ENCODE measurements around the gene CD40. TPM values are rescaled to one million over a fixed set of nuclear protein-coding genes. Genes with fewer than 3 reads are reported as not detected.

CD40 gene
- polyA plus RNA-seq, 2 of the 4 experiments (the other 2 are of a cell fraction): 4.9 to 5.2 TPM

- no peak for TF ChIP-seq MAX (IDR thresholded peaks at IDR 0.05)
Observed at GRCh38 chr20:46127396-46128010, 9.4 kb downstream of the CD40 start (continued).

- FAIRE-seq (no peak), DNase-seq (ENCODE audit: low read depth in 1 of 2, low spot score in 1 of 2) (peak; percentile 29 to 53), ATAC-seq (peak; percentile 41 to 72; a peak in 4 of 6 replicates)
- no peak overlapping the region for H3K4me3 ChIP-seq
- CTCF ChIA-PET: interaction anchor here (0.6 to 2.9 kb wide), 26 partner anchors 13 to 552 kb away, joined by 3 to 21 read pairs (median 3); no protein-coding TSS in a partner anchor
- POLR2A ChIA-PET: interaction anchor here (0.6 to 1.0 kb wide), 2 partner anchors 199 to 236 kb away, joined by 3 read pairs; no protein-coding TSS in a partner anchor
- TF ChIP-seq ZFP36 (IDR thresholded peaks at IDR 0.05; ENCODE audit: borderline replicate concordance, partially characterized antibody) (no peak), CBX2 (IDR thresholded peaks at IDR 0.05; ENCODE audit: borderline replicate concordance, low read depth) (no peak), CTCF (IDR thresholded peaks at IDR 0.05) (peak; percentile 49), HMGXB4 (CRISPR knock-in tag; IDR thresholded peaks at IDR 0.05; ENCODE audit: borderline replicate concordance) (no peak), ZSCAN20 (CRISPR knock-in tag; IDR thresholded peaks at IDR 0.05) (no peak), HEYL (CRISPR knock-in tag; IDR thresholded peaks at IDR 0.05) (no peak), EHF (CRISPR knock-in tag; IDR thresholded peaks at IDR 0.05) (no peak), SMC3 (IDR thresholded peaks at IDR 0.05) (peak; percentile 40; the same call in 2 of the 3 replicates), SREBF2 (IDR thresholded peaks at IDR 0.05) (no peak), RAD21 (conservative IDR thresholded peaks at IDR 0.05 in 1 of 2, IDR thresholded peaks at IDR 0.05 in 1 of 2) (peak; percentile 62 to 65)
- 19% methylated on average over 12 of the region's 16 CpGs for WGBS (ENCODE audit: missing lambda C conversion rate)
- H3K27ac ChIP-seq: no peak overlapping the region
- H3K4me1 ChIP-seq: no peaks in the 10 kb centered on the region
- no peaks in the 10 kb centered on the region for H3K9me3 ChIP-seq
- no peak overlapping the region for H3K4me2 ChIP-seq
Observed at GRCh38 chr20:46128310-46129151, 10.4 kb downstream of the CD40 start.

GRCh38 chr20:46129955-46130481, 11.9 kb downstream of the CD40 start:
- FAIRE-seq (no peak), ATAC-seq (no peak), DNase-seq (ENCODE audit: low read depth in 1 of 2, low spot score in 1 of 2) (no peak)
- H3K4me3 ChIP-seq: no peak overlapping the region
- H3K27ac ChIP-seq: no peak overlapping the region
- 9% methylated on average over 5 of the region's 5 CpGs for WGBS (ENCODE audit: missing lambda C conversion rate)
- no peaks in the 10 kb centered on the region for H3K9me3 ChIP-seq
- no peak overlapping the region for H3K4me2 ChIP-seq
- POLR2A ChIA-PET: no interaction called here
- TF ChIP-seq POLR2A (IDR thresholded peaks at IDR 0.05; ENCODE audit: low read length) (no peak), EP300 (IDR thresholded peaks at IDR 0.05) (no peak), MYC (IDR thresholded peaks at IDR 0.05; ENCODE audit: borderline replicate concordance, low read length) (no peak), KDM5A (IDR thresholded peaks at IDR 0.05) (no peak), CHD4 (IDR thresholded peaks at IDR 0.05; ENCODE audit: borderline replicate concordance) (no peak), FOXS1 (CRISPR knock-in tag; IDR thresholded peaks at IDR 0.05) (no peak), EHMT2 (IDR thresholded peaks at IDR 0.05; ENCODE audit: low read depth) (no peak)
- H3K4me1 ChIP-seq: no peaks in the 10 kb centered on the region
- CTCF ChIA-PET: interaction anchor here (0.9 to 3.8 kb wide), 13 partner anchors 9 to 303 kb away, joined by 3 to 28 read pairs (median 5); no protein-coding TSS in a partner anchor

All from A549 (cell line).